ENCODE measurements around the gene MLLT1.

The MLLT1 gene

DNA sequence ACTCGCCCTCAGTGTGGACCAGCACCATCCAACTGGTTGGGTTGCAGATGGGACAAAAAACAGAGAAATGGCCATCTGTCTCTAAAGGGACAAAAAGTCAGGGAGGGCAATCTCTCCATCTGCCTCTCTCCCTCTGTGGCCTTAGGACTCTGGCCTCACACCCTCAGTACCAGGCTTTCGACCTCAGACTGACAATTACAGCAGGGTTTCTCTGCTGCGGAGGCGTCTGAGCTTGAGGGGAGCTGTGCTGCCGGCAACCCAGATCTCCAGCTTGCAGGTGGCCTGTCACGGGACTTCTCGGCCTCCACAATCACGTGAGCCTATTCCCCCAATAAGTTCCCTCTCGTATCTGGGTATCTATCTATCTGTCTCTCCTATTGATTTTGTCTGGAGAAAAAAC is 27.7 kb downstream of the MLLT1 start:
- POLR2A ChIA-PET (ENCODE audit: low non-redundant PET), result no interaction called here
- CTCF ChIA-PET, result no interaction called here
- no peak for DNase-seq (ENCODE audit: low spot score)
- H3K27ac ChIP-seq, result peak overlapping the region; percentile 26
- no peak for TF ChIP-seq CTCF (conservative IDR thresholded peaks at IDR 0.05; ENCODE audit: low read depth)

DNA sequence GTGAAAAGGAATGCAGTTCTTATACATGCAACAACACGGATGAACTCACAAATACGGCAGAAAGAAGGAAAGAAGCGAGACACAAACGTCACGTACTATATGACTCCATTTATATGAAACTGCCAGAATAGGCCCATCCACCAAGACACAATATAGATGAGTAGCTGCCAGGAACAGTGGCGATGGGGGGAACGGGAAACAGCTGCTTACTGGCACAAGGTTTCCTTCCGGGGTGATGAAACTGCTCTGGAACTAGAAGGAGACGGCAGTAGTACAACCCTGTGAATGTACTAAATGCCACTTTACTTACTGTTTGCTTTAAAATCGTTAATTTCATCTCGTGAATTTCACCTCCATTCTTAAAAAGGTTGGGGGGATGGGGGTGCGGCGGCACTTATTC is 28.9 kb downstream of the MLLT1 start:
- DNase-seq (ENCODE audit: low spot score), result no peak
- CTCF ChIA-PET, result no interaction called here
- POLR2A ChIA-PET (ENCODE audit: low non-redundant PET), result no interaction called here
- H3K27ac ChIP-seq, result no peak overlapping the region
- no peak for TF ChIP-seq CTCF (conservative IDR thresholded peaks at IDR 0.05; ENCODE audit: low read depth)

- CTCF ChIA-PET, result no interaction called here
- POLR2A ChIA-PET (ENCODE audit: low non-redundant PET), result no interaction called here
- no peak overlapping the region for H3K27ac ChIP-seq
- no peak for TF ChIP-seq CTCF (conservative IDR thresholded peaks at IDR 0.05; ENCODE audit: low read depth)
- DNase-seq (ENCODE audit: low spot score), result no peak
Observed at GRCh38 chr19:6250024-6250615, 29.7 kb downstream of the MLLT1 start.

DNA sequence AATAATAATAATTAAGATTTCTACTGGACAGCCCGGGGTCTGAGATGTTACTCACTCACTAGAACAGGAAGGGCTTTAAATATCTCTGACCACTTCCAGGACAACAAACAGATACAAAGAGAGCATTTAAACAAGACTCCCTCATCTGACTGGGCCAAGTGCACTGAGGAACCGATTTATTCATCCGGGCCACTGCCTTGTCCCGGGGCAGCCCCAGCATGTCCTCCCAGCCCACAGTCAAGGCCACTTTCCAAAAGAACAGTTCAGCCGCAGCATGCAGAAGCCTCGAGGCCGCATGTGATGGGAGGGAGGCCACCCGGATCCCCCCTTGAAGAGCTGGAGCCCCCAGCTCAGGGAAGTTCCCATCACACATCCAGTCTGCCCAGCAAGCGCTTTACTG is 30.5 kb downstream of the MLLT1 start:
- 0 out of 2 replicates have a peak overlapping the region, but pooled peaks have one; percentile 23 for H3K27ac ChIP-seq
- ChIA-PET POLR2A (ENCODE audit: low non-redundant PET) (no interaction called here), CTCF (no interaction called here)
- no peak for TF ChIP-seq CTCF (conservative IDR thresholded peaks at IDR 0.05; ENCODE audit: low read depth)
- no peak for DNase-seq (ENCODE audit: low spot score)

DNA sequence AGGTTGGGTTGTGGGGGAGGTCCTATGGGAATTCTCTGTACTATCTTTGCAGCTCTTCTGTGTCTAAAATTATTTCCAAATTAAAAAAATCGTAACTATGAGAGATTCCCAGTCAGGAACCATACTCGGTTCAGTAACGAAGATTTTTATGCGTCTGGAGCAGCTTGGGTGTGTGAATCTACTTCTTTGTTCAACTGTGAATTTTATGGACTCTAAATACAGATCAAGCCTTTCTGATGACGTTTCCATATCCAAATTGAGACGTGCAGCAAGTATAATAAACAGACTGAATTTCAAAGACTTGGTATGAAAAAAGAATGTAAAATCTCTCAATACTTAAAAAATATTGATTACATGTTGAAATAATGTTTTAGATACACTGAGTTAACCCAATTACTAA is 30.9 kb downstream of the MLLT1 start:
- ChIA-PET POLR2A (ENCODE audit: low non-redundant PET) (no interaction called here), CTCF (no interaction called here)
- no peak overlapping the region for H3K27ac ChIP-seq
- no peak for TF ChIP-seq CTCF (conservative IDR thresholded peaks at IDR 0.05; ENCODE audit: low read depth)
- DNase-seq (ENCODE audit: low spot score), result no peak

GRCh38 chr19:6248341-6248740 is 31.4 kb downstream of the MLLT1 start:
- CTCF ChIA-PET, result no interaction called here

More at GRCh38 chr19:6248341-6248740, 31.4 kb downstream of the MLLT1 start:
- POLR2A ChIA-PET (ENCODE audit: low non-redundant PET), result no interaction called here
- no peak overlapping the region for H3K27ac ChIP-seq
- DNase-seq (ENCODE audit: low spot score), result no peak
- no peak for TF ChIP-seq CTCF (conservative IDR thresholded peaks at IDR 0.05; ENCODE audit: low read depth)
